Esophagus muscularis mucosa (tissue), 4 donors: Measurements from ENCODE around the gene UST. TPM values are rescaled to one million over a fixed set of nuclear protein-coding genes. Genes with fewer than 3 reads are reported as not detected.

Source experiments
- DNase-seq: peaks from one replicate; pipeline ENCODE4 v3.0.0-alpha.2; 2017; ENCODE audit errors: extremely low spot score
- H3K27ac ChIP-seq, 4 donors: fragments of 200-600 bp; sonication (generic); replicated peaks in 1 of 4; 1 replicate in 3 of 4; 2 replicates in 1 of 4; pipeline ENCODE4 v1.5.1; 2016 to 2019; ENCODE audit warnings: mild to moderate bottlenecking in 1 of 4
- H3K27me3 ChIP-seq, 4 donors: fragments of 200-600 bp; sonication (generic); one replicate each; pipeline versions ENCODE4 v1.5.1 to v1.6.0; 2016 to 2019
- H3K36me3 ChIP-seq, 4 donors: fragments of 200-600 bp; sonication (generic); one replicate each; pipeline ENCODE4 v1.5.1; 2016 to 2019
- H3K4me1 ChIP-seq, 4 donors: fragments of 200-600 bp; sonication (generic); one replicate each; pipeline ENCODE4 v1.5.1; 2016 to 2019
- H3K4me3 ChIP-seq, 4 donors: fragments of 200-600 bp; sonication (generic); 1 replicate in 2 of 4; 2 replicates in 2 of 4; pipeline ENCODE4 v1.5.1; 2016 to 2019; ENCODE audit warnings: mild to moderate bottlenecking in 4 of 4, moderate library complexity in 1 of 4
- H3K9me3 ChIP-seq, 4 donors: fragments of 200-600 bp; sonication (generic); 1 replicate in 3 of 4; 2 replicates in 1 of 4; pipeline ENCODE4 v1.5.1; 2016 to 2019
- CTCF ChIP-seq, 3 experiments: fragments of 200-600 bp in 2 of 3; fragments of 450-650 bp in 1 of 3; sonication (generic) in 2 of 3; IDR thresholded peaks; one replicate each; pipeline ENCODE4 v1.5.1; 2017 to 2019; ENCODE audit warnings: antibody characterized with exemption in 3 of 3, mild to moderate bottlenecking in 2 of 3, moderate library complexity in 1 of 3
- EP300 ChIP-seq: sonication (generic); formaldehyde crosslinking; IDR thresholded peaks from one replicate; pipeline ENCODE4 v1.6.1; 2017; ENCODE audit warnings: antibody characterized with exemption
- POLR2A ChIP-seq: fragments of 450-650 bp; IDR thresholded peaks from one replicate; pipeline ENCODE4 v1.6.1; 2017; ENCODE audit warnings: antibody characterized with exemption, moderate library complexity, mild to moderate bottlenecking, low read depth
- POLR2AphosphoS5 ChIP-seq, 2 donors: sonication (generic); formaldehyde crosslinking; IDR thresholded peaks; one replicate each; pipeline ENCODE4 v1.6.1; 2017; ENCODE audit warnings: antibody characterized with exemption in 2 of 2
- WGBS: methylation state at CpG from one replicate; pipeline ENCODE4 v1.1.5; 2018; 5-methylcytosine and 5-hydroxymethylcytosine counted together
- intact Hi-C: fragments of 100-400 bp; cut with DNase I; formaldehyde crosslinking; loops from one replicate; pipeline ENCODE4 v1.15.1; 2023
- total RNA-seq, 4 donors: library from RNA; depleted of rRNA; stranded (reverse); fragments of >200 nt; gene quantifications; one replicate each; pipeline versions ENCODE4 v1.1.0 to v1.2.1, GENCODE V29; 2016

UST gene
- total RNA-seq, 4 donors from 2014 or later = 29.1 to 46.3 (median 32.4) TPM

- no peak for DNase-seq
- intact Hi-C loops = no loop called here
- TF ChIP-seq EP300 (no peak), POLR2A (no peak), CTCF (IDR thresholded peaks at IDR 0.05) (no peak), POLR2AphosphoS5 (IDR thresholded peaks at IDR 0.05) (no peak)
- H3K4me3 ChIP-seq = no peak overlapping the region
- no peaks in the 10 kb centered on the region for H3K9me3 ChIP-seq
- H3K27ac ChIP-seq = no peak overlapping the region
- 65% methylated on average over 12 of the region's 12 CpGs for WGBS
- H3K36me3 ChIP-seq = no peaks in the 10 kb centered on the region
- H3K4me1 ChIP-seq = peaks cover 16 to 24% (median 19%) of the 10 kb centered on the region in 4 donors
- H3K27me3 ChIP-seq = no peaks in the 10 kb centered on the region
These were observed 314.3 kb downstream of the UST start for GRCh38 chr6:149060985-149061760.

GRCh38 chr6:149061930-149062329 lies 315.1 kb downstream of the UST start:
- Histone ChIP-seq H3K36me3 (no peaks in the 10 kb centered on the region), H3K9me3 (no peaks in the 10 kb centered on the region), H3K27ac (no peak overlapping the region), H3K27me3 (no peaks in the 10 kb centered on the region), H3K4me1 (peaks cover 16 to 24% (median 19%) of the 10 kb centered on the region in 4 donors), H3K4me3 (no peak overlapping the region)
- intact Hi-C loops = no loop called here
- TF ChIP-seq POLR2A (no peak), POLR2AphosphoS5 (IDR thresholded peaks at IDR 0.05) (no peak), CTCF (IDR thresholded peaks at IDR 0.05) (no peak), EP300 (no peak)
- DNase-seq = no peak
- 93% methylated on average over 2 of the region's 2 CpGs for WGBS

GRCh38 chr6:149062653-149063348 lies 316.0 kb downstream of the UST start:
- Histone ChIP-seq H3K36me3 (no peaks in the 10 kb centered on the region), H3K27me3 (no peaks in the 10 kb centered on the region), H3K4me3 (no peak overlapping the region), H3K9me3 (no peaks in the 10 kb centered on the region), H3K27ac (no peak overlapping the region), H3K4me1 (peaks cover 16 to 24% (median 19%) of the 10 kb centered on the region in 4 donors)
- intact Hi-C loops = no loop called here
- 95% methylated on average over 5 of the region's 5 CpGs for WGBS
- TF ChIP-seq CTCF (IDR thresholded peaks at IDR 0.05) (no peak), EP300 (no peak), POLR2A (no peak), POLR2AphosphoS5 (IDR thresholded peaks at IDR 0.05) (no peak)
- no peak for DNase-seq

- intact Hi-C loops = no loop called here
- Histone ChIP-seq H3K4me1 (peaks cover 16 to 24% (median 19%) of the 10 kb centered on the region in 4 donors), H3K36me3 (no peaks in the 10 kb centered on the region), H3K27ac (no peak overlapping the region), H3K9me3 (no peaks in the 10 kb centered on the region), H3K4me3 (no peak overlapping the region), H3K27me3 (no peaks in the 10 kb centered on the region)
- 92% methylated on average over 3 of the region's 3 CpGs for WGBS
- TF ChIP-seq POLR2A (no peak), POLR2AphosphoS5 (IDR thresholded peaks at IDR 0.05) (no peak), EP300 (no peak), CTCF (IDR thresholded peaks at IDR 0.05) (no peak)
- no peak for DNase-seq
These were observed 316.6 kb downstream of the UST start for GRCh38 chr6:149063468-149063867.
